SK-N-MC (cell line): ENCODE results near the gene CUL4A.

Experiments used
- DNase-seq: peaks from one replicate; pipeline ENCODE4 v3.0.0-alpha.2; 2011; ENCODE audit warnings: low read depth, low spot score
- H3K27ac ChIP-seq: fragments of 200-600 bp; sonication (generic); 2 replicates; pipeline ENCODE4 v1.5.1; 2016; ENCODE audit warnings: mixed run types
- H3K36me3 ChIP-seq: fragments of 200-600 bp; sonication (generic); 2 replicates; pipeline ENCODE4 v1.6.1; 2017; ENCODE audit warnings: antibody characterized with exemption, low read length, mixed read lengths; ENCODE audit not compliant: insufficient read depth
- H3K4me3 ChIP-seq: fragments of 200-600 bp; sonication (generic); 2 replicates; pipeline ENCODE4 v1.5.1; 2016
- H3K9ac ChIP-seq: fragments of 200-600 bp; sonication (generic); 2 replicates; pipeline ENCODE4 v1.8.0; 2017; ENCODE audit warnings: mixed run types, mixed read lengths; ENCODE audit not compliant: insufficient read length
- H3K9me3 ChIP-seq: fragments of 200-600 bp; sonication (generic); 2 replicates; pipeline ENCODE4 v1.6.1; 2017; ENCODE audit warnings: low read depth, mild to moderate bottlenecking, antibody characterized with exemption, low read length, moderate library complexity, mixed read lengths
- EZH2 ChIP-seq: fragments of 200-600 bp; sonication (generic); IDR thresholded peaks from one replicate; pipeline ENCODE4 v1.6.1; 2017; ENCODE audit warnings: antibody characterized with exemption
- FOXP2 ChIP-seq: optimal IDR thresholded peaks from 2 replicates; pipeline ENCODE3; 2011; ENCODE audit warnings: mild to moderate bottlenecking, moderate library complexity; ENCODE audit not compliant: insufficient read depth; ENCODE audit errors: extremely low read length, control extremely low read depth
- POLR2AphosphoS5 ChIP-seq: IDR thresholded peaks from 2 replicates; pipeline ENCODE4 v1.6.1; 2012; ENCODE audit warnings: mild to moderate bottlenecking, low read depth, low read length, borderline replicate concordance

The CUL4A gene

GRCh38 chr13:113186061-113186900, 23.1 kb upstream of the CUL4A start:
- Histone ChIP-seq H3K9me3 (no peaks in the 10 kb centered on the region), H3K27ac (no peak overlapping the region), H3K4me3 (no peak overlapping the region), H3K9ac (no peak overlapping the region), H3K36me3 (peaks cover 78% of the 10 kb centered on the region)
- DNase-seq = no peak
- TF ChIP-seq EZH2 = no peak
- no peak for TF ChIP-seq FOXP2
- TF ChIP-seq POLR2AphosphoS5 = no peak

- Histone ChIP-seq H3K27ac (no peak overlapping the region), H3K4me3 (no peak overlapping the region), H3K9me3 (no peaks in the 10 kb centered on the region), H3K9ac (no peak overlapping the region), H3K36me3 (peaks cover 76% of the 10 kb centered on the region)
- TF ChIP-seq POLR2AphosphoS5 (no peak), EZH2 (no peak), FOXP2 (no peak)
- no peak for DNase-seq
Measured at GRCh38 chr13:113187263-113187669, 22.1 kb upstream of the CUL4A start.

GRCh38 chr13:113187883-113188665, 21.3 kb upstream of the CUL4A start:
- H3K4me3 ChIP-seq = no peak overlapping the region
- TF ChIP-seq FOXP2 (no peak), EZH2 (no peak), POLR2AphosphoS5 (no peak)
- H3K27ac ChIP-seq = no peak overlapping the region
- peaks cover 80% of the 10 kb centered on the region for H3K36me3 ChIP-seq
- H3K9ac ChIP-seq = no peak overlapping the region
- DNase-seq = no peak
- no peaks in the 10 kb centered on the region for H3K9me3 ChIP-seq

GRCh38 chr13:113190181-113190580, 19.2 kb upstream of the CUL4A start:
- TF ChIP-seq EZH2 = no peak
- TF ChIP-seq POLR2AphosphoS5 = no peak
- no peak for TF ChIP-seq FOXP2
- Histone ChIP-seq H3K27ac (no peak overlapping the region), H3K36me3 (peaks cover 79% of the 10 kb centered on the region), H3K9me3 (no peaks in the 10 kb centered on the region), H3K9ac (no peak overlapping the region), H3K4me3 (no peak overlapping the region)
- DNase-seq = no peak

GRCh38 chr13:113192279-113192678, 17.1 kb upstream of the CUL4A start:
- Histone ChIP-seq H3K27ac (no peak overlapping the region), H3K9ac (no peak overlapping the region), H3K36me3 (peaks cover 89% of the 10 kb centered on the region), H3K9me3 (no peaks in the 10 kb centered on the region), H3K4me3 (no peak overlapping the region)
- TF ChIP-seq EZH2 = no peak
- TF ChIP-seq POLR2AphosphoS5 = no peak
- TF ChIP-seq FOXP2 = no peak
- no peak for DNase-seq

GRCh38 chr13:113192902-113193301, 16.5 kb upstream of the CUL4A start:
- TF ChIP-seq FOXP2 (no peak), POLR2AphosphoS5 (no peak), EZH2 (no peak)
- Histone ChIP-seq H3K36me3 (peaks cover 91% of the 10 kb centered on the region), H3K4me3 (no peak overlapping the region), H3K27ac (no peak overlapping the region), H3K9me3 (no peaks in the 10 kb centered on the region), H3K9ac (no peak overlapping the region)
- no peak for DNase-seq

GRCh38 chr13:113195360-113195759, 14.1 kb upstream of the CUL4A start:
- TF ChIP-seq EZH2 (no peak), FOXP2 (no peak), POLR2AphosphoS5 (no peak)
- H3K9ac ChIP-seq = no peak overlapping the region
- H3K36me3 ChIP-seq = peaks cover 90% of the 10 kb centered on the region
- no peaks in the 10 kb centered on the region for H3K9me3 ChIP-seq
- H3K4me3 ChIP-seq = no peak overlapping the region
- no peak overlapping the region for H3K27ac ChIP-seq
- no peak for DNase-seq

- Histone ChIP-seq H3K4me3 (no peak overlapping the region), H3K9ac (no peak overlapping the region), H3K9me3 (no peaks in the 10 kb centered on the region), H3K27ac (no peak overlapping the region), H3K36me3 (peaks cover 80% of the 10 kb centered on the region)
- TF ChIP-seq FOXP2 (no peak), EZH2 (no peak), POLR2AphosphoS5 (no peak)
- DNase-seq = no peak
Measured at GRCh38 chr13:113196970-113197737, 12.3 kb upstream of the CUL4A start.
